ENCODE measurements around the gene TTC23L.
"Not testable (repeated sequence)": the region's sequence is repeated elsewhere in the genome, so short reads cannot be mapped to it uniquely, and the experiment has no call there.

The TTC23L gene

GRCh38 chr5:34923256-34923655 is 84.3 kb downstream of the TTC23L start:
- not testable (repeated sequence) for DNase-seq (ENCODE audit: low read depth in 2 of 2)

- peak in 1 of 2 donors; percentile 23 for DNase-seq (ENCODE audit: low read depth in 2 of 2)
Observed at GRCh38 chr5:34923694-34924461, 84.9 kb downstream of the TTC23L start.

- DNase-seq (ENCODE audit: low read depth in 2 of 2) = no peak
Observed at GRCh38 chr5:34924462-34924765, 85.5 kb downstream of the TTC23L start.

DNA sequence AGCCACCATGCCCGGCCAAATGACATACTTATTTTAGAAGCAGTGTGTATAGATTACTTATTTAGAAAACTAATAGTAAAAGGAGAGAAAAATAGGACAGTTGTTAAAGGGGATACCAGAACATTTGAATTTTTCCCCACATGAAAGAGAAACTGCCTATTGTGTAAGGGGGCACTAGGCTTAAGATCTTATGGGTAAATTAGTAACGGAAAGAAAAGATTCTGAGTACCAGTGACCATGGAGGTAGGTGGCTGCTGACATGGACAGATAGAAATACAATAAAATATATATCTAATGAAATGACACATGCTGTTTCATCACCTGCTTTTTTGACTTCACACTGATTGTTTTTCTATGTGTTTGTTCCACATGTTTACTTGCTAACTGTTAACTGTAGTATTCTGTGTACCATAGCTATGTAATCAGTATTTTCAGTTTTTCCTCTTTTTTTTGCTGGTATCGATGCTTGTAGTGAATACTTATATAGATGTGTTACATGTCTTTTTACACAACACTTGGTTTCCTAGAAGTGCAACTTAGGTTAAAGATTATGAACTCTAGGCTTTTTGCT is 87.4 kb downstream of the TTC23L start:
- no peak for DNase-seq (ENCODE audit: low read depth in 2 of 2)

- no peak for DNase-seq (ENCODE audit: low read depth in 2 of 2)
Observed at GRCh38 chr5:34927785-34928184, 88.8 kb downstream of the TTC23L start.

DNA sequence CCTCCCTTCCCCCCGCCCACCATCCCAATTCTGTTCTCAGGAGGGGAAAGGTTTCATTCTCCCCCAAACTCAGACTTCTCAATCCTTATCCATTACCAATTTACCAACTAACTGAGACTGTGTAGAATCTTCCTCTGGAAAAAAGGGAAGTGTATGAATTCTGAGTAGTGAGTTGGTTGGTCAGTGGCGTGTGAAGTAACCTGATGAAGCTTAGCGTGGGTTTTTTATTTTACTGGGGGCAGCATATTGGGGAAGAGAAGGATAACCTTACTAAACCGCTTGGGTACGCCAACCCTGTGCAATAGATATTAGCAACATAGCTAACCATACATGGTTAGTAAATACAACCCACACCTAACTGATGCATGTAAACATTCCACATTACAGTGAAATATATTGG is 89.3 kb downstream of the TTC23L start:
- DNase-seq (ENCODE audit: low read depth in 2 of 2) = no peak

- peak; percentile 95 to 98 for DNase-seq (ENCODE audit: low read depth in 2 of 2)
Observed at GRCh38 chr5:34929134-34929719, 90.3 kb downstream of the TTC23L start, which contains the start of gene DNAJC21. DNAJC21 (plus strand) TSS chr5:34929559; CDS start chr5:34929820, 261 bp downstream.

DNA sequence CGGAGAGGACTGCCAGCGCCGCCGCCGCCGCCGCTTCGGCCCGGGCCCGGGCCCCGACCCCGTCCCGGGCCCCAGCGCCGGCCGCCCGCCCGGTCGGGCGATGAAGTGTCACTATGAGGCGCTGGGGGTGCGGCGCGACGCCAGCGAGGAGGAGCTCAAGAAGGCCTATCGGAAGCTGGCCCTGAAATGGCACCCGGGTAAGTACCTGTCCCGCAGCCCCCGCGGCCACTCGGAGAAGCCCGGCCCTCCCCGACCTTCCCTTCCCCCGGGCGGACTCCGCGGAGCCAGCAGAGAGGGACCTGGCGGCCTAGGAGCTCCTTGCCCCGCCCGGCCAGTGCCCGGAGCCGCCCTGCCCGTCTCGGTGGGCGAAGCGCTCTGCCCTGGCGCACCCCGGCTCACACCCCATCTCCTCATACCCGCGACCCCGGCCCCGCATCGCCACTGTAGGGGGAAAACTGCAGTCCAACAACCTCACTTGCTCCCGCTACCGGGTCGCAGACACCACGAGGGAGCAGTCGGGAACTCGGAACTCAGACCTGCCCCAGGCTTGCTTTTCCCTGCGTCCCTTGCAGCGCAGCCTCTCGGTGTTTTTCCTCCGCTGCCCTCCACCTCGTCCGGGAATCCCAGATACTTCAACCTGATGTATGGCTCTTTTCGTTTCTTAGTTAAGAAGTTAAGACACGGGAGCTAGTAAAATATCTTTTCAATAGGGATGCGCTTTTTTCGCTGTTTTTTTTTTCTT is 90.9 kb downstream of the TTC23L start:
- DNase-seq (ENCODE audit: low read depth in 2 of 2) = peak; percentile 59 to 62

- DNase-seq (ENCODE audit: low read depth in 2 of 2) = no peak
Observed at GRCh38 chr5:34930462-34930844, 91.5 kb downstream of the TTC23L start.

DNA sequence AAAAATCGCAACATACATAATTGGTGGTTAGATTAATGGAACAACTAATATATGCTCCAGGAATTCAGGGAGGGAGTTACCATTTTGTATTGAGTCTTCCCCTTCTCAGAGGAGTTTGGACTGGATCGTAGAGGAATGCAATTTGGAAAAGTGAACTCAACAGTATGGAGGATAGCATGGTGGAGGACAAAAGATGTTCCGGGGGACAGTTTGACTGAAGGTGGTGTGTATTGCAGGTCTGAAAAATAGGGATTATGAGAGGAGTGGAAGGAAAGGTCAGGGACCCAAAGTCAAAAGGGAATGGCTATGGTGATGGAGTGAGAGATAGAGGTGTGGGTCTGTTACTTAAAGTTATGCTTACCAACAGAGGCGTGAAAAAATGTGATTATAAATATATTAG is 91.9 kb downstream of the TTC23L start:
- DNase-seq (ENCODE audit: low read depth in 2 of 2) = no peak

GRCh38 chr5:34932947-34933346 is 94.0 kb downstream of the TTC23L start:
- no peak for DNase-seq (ENCODE audit: low read depth in 2 of 2)

DNA sequence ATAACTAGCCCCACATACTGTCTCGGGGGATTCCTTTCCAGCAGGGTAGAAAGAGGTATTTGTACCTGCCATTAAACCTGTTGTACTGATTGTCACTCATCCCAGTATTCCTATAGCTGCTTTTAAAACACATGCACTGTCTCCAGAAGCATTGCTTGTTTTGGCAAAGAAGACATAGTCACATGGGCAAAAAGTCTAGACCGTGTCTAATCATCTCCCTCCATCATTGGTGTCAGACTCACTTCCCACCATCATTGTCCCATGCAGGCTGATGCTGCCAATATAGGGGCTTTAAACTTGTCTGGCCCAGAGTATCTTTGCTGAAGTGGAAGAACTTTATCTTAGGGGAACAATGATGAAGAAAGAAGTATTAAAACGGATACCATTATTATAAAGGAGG is 103.0 kb downstream of the TTC23L start:
- DNase-seq (ENCODE audit: low read depth in 2 of 2) = no peak

- no peak for DNase-seq (ENCODE audit: low read depth in 2 of 2)
Observed at GRCh38 chr5:34944044-34944443, 105.1 kb downstream of the TTC23L start.

- no peak for DNase-seq (ENCODE audit: low read depth in 2 of 2)
Observed at GRCh38 chr5:34944460-34945047, 105.6 kb downstream of the TTC23L start.
